ENCODE data around the gene CKAP2L.

Gene CKAP2L, protein sequence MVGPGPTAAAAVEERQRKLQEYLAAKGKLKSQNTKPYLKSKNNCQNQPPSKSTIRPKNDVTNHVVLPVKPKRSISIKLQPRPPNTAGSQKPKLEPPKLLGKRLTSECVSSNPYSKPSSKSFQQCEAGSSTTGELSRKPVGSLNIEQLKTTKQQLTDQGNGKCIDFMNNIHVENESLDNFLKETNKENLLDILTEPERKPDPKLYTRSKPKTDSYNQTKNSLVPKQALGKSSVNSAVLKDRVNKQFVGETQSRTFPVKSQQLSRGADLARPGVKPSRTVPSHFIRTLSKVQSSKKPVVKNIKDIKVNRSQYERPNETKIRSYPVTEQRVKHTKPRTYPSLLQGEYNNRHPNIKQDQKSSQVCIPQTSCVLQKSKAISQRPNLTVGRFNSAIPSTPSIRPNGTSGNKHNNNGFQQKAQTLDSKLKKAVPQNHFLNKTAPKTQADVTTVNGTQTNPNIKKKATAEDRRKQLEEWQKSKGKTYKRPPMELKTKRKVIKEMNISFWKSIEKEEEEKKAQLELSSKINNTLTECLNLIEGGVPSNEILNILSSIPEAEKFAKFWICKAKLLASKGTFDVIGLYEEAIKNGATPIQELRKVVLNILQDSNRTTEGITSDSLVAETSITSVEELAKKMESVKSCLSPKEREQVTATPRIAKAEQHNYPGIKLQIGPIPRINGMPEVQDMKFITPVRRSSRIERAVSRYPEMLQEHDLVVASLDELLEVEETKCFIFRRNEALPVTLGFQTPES

DNA sequence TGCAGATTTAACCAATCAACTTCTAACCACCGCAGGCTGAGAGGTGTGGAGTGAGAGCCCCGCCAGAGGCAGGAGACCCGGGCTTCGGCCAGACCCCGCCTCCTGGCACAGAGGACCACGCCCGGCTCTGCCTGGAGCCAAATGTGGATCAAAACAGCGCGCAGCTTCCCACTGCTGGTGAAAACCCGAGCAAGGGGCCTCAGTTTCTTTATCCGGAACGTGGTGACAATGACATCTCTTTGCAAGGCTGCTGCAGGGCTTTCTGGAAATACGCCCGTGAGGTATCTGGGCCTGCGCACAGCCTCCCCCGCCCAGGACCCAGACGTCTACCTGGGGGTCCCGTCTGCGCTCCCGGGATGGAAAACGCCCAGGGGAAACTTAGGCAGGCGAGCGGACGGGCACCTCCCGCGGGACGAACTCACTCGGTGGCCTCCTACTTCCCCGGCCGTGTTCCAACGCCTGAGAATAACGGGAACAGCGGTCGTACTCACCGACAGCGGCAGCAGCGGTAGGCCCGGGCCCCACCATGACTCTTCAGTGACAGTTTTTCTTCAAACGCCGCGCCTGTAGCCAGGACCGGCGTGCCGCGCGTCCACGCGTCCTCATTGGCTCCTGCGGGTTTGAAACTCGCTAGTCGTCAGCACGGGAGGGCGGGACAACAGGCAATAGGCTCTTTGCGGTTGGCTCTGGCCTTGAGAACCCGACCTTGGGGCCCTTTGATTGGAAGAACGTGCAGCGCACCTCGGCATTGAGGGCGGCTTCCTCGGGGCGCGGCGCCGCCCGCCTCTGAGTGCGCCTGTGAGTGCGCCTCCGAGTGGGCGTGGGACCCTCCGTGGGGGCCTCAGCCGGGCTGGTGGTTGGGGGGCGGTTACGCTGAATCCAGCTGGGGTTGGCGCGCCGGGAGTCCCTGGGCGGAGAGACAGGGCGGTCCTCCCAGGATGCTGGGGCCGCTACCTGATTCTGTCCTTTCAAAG lies at the start of gene CKAP2L:
CKAP2L (minus strand) TSS at position 539 of the 974 bp plus-strand sequence; CDS start at position 528, 11 bp downstream.
- DNase-seq = peak; percentile 97

DNA sequence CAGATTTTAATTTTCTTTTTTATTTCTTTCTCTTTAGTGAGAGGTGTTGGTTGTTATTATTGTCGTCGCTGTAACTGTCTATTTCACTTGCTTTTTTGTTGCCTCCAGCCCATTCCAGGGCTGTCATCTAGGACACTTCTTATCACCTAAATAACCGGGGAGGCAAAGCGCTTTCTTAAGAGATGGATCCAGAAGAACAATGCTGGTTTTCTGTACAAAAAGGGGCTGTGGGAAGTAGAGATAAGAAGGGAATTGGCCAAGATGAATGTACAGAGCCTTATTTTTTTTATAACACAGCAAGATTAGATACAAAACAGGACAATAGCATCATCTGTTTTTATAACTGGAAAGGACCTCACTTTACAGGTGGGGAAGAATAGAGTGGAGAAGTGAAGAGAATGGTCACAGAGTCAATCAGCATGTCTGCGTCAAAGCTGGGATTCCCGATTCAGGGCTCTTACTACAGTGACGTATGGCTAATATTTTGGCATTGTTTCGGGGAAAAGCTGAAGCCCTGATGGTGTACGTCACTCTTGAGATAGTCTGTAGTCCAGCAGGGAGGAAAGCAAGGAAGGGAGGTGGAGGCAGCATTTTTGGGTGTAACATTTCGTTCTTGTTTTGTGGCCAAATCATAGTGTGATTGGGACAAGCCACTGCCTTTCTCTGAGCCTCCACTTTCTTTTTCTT lies 49.0 kb upstream of the CKAP2L start:
- DNase-seq = no peak

DNA sequence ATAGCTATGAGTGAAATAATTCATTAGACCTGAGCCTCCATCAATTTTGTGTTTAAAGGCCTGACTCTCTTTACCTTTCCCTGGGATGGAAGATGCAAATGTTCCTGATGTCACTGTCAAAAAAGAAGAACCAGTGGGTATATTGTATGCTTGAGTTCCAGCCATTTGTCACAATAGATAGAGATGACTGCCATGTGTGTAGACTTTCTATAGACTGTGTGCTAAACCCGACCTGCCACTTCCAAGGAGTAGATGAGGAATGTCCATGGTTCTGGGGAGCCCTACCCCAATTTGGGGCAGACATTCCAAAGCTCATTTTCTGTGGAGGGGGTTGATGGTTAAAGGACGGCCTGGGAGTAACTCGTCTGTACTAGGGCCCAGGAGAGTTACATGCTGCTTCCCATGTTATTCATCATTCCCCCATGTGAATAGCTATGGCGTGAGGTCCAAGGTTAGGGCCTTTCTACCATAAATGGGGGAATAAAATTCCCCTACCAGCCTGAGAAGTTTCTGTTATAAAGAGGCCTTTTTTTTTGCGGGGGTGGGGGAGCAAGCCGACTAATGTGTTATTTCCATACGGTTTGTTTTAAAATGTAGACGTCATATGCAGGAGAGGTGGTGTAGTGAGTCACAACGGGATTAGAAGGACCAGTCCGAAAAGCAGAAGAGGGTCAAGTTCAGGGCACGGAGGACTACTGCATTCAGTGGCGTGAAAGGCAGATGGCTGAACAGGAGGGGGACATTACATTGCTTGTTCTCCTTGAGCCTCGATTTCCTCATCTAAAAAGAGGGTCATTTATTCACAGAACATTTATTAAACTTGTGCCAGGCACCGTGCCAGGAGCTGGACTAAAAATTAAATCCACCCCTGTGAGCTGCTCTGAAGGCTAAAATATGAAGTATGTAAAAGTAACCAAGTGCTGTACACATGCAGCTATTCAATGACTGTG lies 48.2 kb upstream of the CKAP2L start:
- no peak for DNase-seq

DNA sequence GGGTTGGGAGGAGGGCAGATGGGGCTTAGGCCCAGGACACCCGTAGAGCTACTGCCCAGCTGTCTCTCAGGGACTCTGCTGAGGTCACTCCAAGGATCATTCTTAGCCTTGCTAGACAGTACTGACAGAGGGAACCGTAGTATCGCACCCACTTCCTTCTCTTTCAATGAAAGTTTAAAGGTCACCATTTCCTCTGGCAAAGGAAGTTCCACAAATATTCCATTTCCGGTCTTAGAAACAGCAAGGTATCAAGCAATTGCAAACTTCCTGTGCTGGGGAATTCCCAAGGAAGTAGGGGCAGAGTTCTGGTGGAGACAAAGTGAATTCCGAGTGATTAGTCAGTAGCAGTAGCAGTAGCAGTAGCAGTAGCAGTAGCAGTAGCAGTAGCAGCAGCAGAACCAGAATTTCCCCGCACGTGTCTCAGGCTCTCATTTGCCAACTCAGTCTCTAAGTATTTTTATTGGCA lies 47.5 kb upstream of the CKAP2L start:
- peak; percentile 27 for DNase-seq

DNA sequence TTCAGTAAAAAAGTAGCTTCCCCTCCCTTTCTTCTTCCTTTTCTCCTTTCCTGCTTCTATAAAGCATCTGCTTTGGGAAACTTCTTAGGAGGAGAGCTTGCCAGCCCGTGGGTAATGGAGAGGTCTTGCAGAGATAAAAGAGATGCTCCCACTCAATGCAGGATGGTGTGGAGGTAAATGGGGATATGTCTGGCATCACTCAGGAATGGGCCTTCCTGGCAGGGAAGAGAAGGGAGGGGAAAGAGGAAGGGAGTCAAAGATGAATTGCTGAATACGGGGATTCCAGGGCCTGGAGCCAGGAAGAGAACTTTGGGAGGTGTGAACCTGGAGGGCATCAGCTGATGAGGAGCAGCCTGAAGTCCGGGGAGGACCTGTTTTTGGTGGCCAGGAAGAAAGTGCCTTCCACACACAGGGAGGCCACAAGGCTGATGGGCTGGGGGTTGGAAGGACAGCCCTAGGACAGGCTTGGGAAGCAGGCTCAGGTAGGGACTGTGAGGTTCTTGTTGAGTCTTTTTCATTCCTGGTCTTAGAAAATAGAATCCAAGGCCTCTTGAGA lies 46.9 kb upstream of the CKAP2L start:
- no peak for DNase-seq

DNA sequence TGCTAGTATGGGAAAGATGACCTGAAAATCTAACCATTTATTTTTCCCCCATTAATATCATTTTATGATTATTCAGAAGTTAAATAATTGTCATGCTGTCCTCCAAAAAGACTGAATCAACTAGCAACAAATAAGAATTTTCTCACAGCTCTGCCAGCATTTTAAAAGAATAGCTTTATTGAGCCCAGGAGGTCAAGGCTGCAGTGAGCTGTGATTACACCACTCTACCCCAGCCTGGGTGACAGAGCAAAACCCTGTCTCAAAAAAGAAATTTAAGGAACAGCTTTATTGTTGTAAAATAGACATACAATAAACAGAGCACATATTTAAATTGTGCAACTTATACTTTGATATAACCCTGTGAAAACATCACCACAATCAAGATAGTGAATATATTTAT lies 44.7 kb upstream of the CKAP2L start:
- DNase-seq = no peak

DNA sequence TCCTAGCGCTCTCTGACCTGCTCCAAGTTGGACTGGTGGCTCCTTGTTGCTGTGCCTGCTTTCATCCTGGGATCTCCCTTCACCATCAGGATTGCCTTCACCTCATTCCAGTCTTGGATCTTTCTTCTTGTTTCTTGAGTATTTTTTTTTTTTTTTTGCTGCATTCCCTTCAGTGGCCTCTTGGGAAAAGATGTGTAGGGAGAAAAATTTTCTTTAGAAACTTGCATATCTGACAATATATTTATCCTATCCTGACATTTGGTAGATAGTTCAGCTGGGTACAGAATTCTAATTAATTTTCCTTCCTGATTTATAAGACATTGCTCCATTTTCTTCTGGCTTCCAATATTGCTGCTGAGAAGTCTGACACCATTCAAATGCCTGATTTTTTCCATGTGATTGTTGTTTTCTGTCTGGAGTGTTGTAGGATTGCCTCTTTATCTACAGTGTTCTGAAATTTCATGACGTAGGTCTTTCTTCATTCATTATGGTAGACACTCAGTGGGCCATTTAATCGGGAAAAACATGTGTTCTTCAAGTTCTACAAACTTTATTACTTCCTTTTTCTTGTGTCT lies 42.9 kb upstream of the CKAP2L start:
- no peak for DNase-seq

DNA sequence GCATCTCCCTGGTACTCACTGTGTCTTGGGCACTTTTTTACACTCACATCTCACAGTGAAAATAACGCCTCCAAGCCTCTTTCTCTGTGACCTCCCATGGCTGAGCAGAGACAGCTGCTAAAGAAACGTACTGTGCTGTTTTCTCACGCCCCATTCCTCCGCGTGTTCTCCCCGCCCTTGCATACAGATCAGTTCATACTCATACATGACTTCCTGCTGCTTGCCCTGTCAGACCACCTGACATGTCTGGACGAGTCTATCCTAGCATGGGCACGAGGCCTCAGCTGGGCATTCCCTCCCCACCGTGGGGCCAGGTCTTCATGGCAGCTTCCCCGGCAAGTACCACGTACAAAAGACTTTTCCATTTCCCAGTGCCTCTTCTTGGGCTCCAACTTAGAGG lies 41.1 kb upstream of the CKAP2L start:
- no peak for DNase-seq

DNA sequence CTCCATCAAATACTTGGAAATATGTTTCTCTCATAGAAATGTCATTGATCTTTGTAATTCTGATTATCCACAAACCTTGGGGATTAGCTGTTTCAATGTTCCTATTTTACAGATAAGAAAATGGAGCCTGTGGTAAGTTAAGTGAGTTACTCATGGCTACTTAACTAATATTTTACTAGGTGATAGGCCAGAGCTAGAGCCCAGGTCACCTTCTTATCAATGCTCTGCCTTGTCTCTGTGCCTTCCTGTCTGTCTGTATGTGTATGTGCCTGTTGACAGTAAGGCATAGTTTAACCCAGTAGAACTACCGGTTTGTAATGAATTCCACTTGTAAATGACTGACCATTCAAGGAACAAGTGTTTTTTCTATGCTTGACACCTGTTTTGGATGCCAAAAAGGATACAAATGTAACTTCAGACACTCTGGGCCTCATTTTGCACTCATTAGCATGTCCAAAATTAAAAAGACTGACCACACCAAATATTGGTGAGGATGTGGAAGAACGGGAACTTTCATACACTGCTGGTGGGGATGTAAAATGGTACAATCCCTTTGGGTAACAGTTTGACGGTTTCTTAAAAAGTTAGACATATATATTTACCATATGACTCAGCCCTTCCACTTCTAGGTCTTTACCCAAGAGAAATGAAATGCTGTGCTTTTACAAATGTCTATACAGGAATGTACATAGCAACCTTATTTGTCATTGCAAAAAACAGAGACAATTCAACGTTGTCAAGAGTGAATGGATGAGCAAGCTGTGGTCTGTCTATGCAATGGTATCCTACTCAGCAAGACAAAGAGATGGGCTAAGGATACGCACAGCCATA lies 39.5 kb upstream of the CKAP2L start:
- DNase-seq = no peak

DNA sequence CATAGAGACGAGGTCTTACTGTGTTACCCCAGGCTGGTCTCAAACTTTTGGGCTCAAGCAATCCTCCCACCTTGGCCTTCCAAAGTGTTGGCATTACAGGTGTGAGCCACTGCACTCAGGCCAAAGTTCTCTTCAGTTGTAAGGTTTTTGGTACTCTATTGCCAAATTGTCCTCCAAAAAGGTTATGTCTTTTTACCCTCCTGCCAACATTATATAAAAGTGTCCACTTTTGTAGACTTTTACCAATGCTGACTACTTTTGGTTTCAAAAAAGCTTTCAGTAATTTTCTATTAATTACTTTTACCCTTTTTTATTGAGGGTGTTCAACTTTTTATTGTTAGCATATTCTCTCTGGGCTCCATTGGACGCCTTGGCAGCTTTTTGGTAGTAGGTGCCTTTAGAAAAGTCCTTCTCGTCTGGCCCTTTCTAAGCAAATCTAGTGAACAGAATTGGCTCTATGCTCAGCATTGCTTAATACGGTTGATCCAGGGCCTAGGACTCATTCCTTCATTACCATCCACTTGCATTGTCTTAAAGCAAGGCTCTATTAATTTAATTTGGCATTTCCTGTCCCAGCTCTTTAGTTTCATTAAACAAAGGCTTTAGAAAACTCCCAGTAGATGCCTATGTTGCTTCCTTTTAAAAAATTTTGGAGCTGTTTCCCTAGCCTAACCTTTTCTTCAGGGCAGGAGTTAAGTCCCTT lies 36.6 kb upstream of the CKAP2L start:
- no peak for DNase-seq

DNA sequence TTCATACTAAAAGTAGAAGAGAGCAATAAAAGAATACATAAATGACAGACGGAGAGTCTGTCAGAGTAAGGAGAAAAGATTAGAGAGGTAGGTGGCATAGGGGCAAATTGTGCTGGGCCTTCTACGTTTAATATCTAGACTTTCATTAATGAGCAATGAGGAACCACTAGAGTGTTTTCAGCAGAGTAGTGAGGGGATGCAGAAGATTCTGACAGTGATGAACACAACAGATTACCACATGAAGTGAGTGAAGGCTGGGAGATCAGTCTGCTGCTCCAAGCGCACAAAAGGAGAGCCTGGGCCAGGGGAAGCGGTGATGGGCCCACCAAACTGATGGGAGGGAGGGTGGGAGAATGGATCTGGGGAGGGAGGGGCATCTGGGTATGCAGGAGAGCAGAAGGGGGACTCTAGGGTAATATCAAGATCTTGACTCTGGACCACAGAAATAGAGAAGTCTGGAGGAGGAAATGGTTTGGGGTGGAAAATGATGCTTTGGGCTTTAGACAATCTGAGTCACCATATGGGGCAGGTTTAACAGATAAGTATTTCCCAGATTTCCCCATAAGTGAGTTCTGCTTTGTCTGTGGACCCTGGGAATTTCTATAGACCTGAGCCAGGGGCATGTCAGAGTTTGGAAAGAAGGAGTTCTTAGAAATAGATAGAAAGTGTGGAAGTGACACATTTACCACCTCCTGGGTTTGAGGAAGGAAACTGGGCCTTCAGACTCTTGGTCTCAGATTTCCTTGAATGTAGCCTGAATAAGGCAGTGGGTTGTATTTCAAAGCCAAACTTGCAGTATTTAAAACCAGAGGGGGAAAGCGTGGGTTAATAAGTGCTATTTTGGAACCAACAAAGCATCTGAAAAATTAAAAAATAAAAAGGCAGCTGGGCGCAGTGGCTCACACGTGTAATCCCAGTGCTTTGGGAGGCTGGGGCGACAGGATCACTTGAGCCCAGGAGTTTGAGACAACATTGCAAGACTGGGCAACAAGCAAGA lies 34.9 kb upstream of the CKAP2L start:
- no peak for DNase-seq

DNA sequence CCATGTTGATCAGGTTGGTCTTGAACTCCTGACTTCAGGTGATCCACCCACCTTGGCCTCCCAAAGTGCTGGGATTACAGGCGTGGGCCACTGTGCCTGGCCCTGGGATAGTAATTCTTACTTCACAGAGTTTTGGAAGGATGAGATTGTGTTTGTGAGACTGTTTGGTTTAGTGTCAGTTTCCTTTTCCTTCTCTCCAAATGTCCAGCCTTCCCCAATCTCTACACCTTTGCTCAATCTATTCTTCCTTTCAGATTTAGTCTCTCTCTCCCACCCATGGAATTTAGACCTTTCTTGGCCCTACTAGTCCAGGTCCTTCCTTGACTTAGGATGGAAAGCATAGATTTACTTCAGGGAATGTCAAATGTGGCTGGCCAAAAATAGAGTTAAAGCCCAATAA lies 32.1 kb upstream of the CKAP2L start:
- DNase-seq = no peak

DNA sequence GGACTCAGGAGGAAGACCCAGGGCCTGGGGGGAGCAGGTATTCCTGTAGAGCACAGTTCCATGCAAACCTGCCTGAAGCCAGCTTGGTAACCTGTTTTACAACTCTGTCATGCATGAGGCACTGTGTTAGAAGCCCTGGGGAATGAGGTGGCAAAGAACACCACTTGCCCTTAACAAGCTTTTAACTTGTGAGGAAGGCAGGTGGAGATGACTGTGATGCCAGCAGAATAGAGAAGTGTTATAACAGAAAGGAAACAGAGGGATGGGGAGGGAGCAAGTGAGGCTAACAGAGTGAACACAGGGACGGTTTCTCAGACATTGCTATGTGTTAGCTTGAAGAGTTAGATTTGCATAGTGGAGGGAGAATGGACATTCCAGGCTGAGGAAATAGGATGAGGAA lies 31.4 kb upstream of the CKAP2L start:
- no peak for DNase-seq

DNA sequence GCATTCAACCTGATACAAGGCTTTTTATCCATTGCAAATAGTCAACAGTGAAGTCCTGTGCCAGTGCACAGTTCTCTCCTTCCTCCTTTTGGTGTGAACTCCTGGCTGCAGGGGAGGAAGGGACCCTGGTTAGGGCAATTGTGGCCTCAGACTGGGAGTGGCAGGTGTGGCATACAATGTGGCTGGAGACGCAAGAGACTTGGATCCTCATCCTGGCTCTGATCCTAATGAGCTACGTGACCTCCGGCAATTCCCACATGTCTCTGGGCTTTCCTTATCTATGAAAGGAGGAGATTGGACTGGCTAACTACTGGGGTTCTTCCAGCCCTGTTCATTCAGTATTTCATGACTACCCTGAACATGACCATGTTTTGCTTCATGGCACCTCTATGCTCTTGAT lies 30.4 kb upstream of the CKAP2L start:
- no peak for DNase-seq

DNA sequence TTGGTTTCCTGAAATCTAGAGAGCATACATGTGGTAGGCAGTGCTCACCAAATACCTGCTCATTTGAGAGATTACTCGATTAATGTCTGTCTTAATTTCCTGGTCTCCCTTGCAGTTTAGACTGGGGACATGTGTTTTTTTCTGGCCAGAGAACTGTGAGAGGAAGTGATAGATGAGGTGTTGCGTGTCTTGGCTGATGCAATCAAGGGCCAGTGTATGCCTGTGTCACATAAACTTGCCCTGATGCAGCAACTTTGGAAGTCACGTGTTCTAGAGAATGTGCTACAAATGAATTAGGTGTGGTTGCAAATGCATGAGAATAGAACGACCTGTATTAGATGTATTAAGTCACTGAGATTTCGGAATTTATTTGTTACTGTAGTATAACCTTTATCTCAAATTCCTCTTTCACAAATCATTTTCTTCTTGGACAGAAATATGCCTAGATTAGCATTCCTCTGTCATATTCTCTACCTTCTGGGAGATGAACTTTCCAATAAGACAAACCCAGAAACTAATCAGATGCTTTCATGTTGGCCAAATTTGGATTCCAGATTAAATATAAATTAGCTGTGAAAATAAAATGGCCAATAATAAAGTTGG lies 29.8 kb upstream of the CKAP2L start:
- DNase-seq = peak; percentile 44

DNA sequence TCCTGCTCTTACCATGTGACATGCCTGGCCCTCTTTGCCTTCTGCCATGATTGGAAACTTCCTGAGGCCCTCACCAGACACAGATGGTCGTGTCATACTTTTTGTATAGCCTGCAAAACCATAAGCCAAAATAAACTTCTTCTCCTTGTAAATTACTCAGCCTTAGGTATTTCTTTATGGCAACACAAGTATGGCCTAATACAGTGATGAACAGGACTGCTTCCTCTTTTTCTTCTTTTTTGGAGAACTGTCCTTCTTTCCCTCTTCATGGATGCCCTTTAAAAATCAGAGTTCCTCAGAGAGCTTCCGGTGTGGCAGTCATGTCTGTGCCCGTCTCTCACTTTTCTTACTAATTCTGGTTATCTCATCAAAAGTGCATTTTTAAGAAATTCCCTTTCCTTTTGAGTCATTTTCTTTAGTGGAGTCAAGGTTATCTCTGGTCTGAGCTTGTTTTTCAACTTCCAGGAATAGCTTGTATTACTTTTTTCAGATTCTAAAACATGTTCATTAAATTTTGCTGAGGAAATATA lies 29.1 kb upstream of the CKAP2L start:
- DNase-seq = no peak

DNA sequence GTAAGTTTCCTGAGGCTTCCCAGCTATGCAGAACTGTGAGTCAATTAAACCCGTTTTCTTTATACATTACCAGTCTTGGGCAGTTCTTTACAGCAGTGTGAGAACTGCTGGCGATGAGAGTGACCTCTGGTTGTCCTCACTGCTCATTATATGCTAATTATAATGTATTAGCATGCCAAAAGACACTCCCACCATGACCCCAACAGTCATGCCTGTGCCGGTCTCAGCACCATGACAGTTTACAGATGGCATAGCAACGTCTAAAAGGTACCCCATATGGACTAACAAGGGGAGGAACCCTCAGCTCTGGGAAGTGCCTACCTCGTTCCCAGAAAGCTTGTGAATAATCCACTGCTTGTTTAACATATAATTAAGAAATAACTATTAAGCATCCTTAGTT lies 28.0 kb upstream of the CKAP2L start:
- DNase-seq = no peak
